Mesendoderm (in vitro differentiated cells): ENCODE measurements around the gene CIDEC.

Experiments used
- DNase-seq: peaks from one replicate; pipeline ENCODE4 v3.0.0; 2013
- H2AK5ac ChIP-seq: 2 replicates; pipeline ENCODE4 v1.6.1; 2013; ENCODE audit warnings: low read length, inconsistent platforms
- H2BK120ac ChIP-seq: 2 replicates; pipeline ENCODE4 v1.6.1; 2013; ENCODE audit warnings: low read depth, mild to moderate bottlenecking, low read length, moderate library complexity, mixed read lengths
- H2BK15ac ChIP-seq: replicated peaks from 2 replicates; pipeline ENCODE4 v1.6.1; 2013; ENCODE audit warnings: low read depth, mild to moderate bottlenecking, moderate library complexity
- H2BK5ac ChIP-seq: 2 replicates; pipeline ENCODE4 v1.6.1; 2013; ENCODE audit warnings: low read length, inconsistent platforms
- H3K18ac ChIP-seq: 2 replicates; pipeline ENCODE4 v1.6.1; 2013; ENCODE audit warnings: mild to moderate bottlenecking, low read length, mixed read lengths
- H3K23ac ChIP-seq: one replicate; pipeline ENCODE4 v1.6.1; 2013; ENCODE audit warnings: low read length
- H3K27ac ChIP-seq: 2 replicates; pipeline ENCODE4 v1.5.1; 2013; ENCODE audit warnings: low read depth, mild to moderate bottlenecking, inconsistent platforms, low read length, moderate library complexity
- H3K27me3 ChIP-seq: 2 replicates; pipeline ENCODE4 v1.6.1; 2013; ENCODE audit warnings: low read length, control low read depth, mild to moderate bottlenecking, inconsistent platforms; ENCODE audit not compliant: insufficient read depth, poor library complexity
- H3K36me3 ChIP-seq: 2 replicates; pipeline ENCODE4 v1.6.1; 2013; ENCODE audit warnings: low read length, inconsistent platforms; ENCODE audit not compliant: control insufficient read depth, insufficient read depth
- H3K4ac ChIP-seq: one replicate; pipeline ENCODE4 v1.6.1; 2013; ENCODE audit warnings: low read depth, mild to moderate bottlenecking, low read length, moderate library complexity
- H3K4me1 ChIP-seq: 2 replicates; pipeline ENCODE4 v1.6.1; 2013; ENCODE audit warnings: low read depth, low read length, inconsistent platforms; ENCODE audit not compliant: control insufficient read depth
- H3K4me2 ChIP-seq: 2 replicates; pipeline ENCODE4 v1.6.1; 2013; ENCODE audit warnings: low read length
- H3K4me3 ChIP-seq: 2 replicates; pipeline ENCODE4 v1.5.1; 2013; ENCODE audit warnings: mild to moderate bottlenecking, low read length
- H3K56ac ChIP-seq: one replicate; pipeline ENCODE4 v1.6.1; 2013; ENCODE audit warnings: low read length
- H3K79me1 ChIP-seq: 2 replicates; pipeline ENCODE4 v1.6.1; 2013; ENCODE audit warnings: low read length, inconsistent platforms
- H3K79me2 ChIP-seq: 2 replicates; pipeline ENCODE4 v1.6.1; 2013; ENCODE audit warnings: mild to moderate bottlenecking, low read length; ENCODE audit not compliant: control insufficient read depth, insufficient read depth
- H3K9ac ChIP-seq: 2 replicates; pipeline ENCODE4 v1.6.1; 2013; ENCODE audit warnings: low read length, inconsistent platforms
- H4K5ac ChIP-seq: one replicate; pipeline ENCODE4 v1.6.1; 2013; ENCODE audit warnings: low read length
- H4K8ac ChIP-seq: one replicate; pipeline ENCODE4 v1.6.1; 2013; ENCODE audit warnings: low read depth, mild to moderate bottlenecking, control low read depth, low read length, moderate library complexity
- WGBS: extraction: QIAGEN DNeasy Blood & Tissue Kit; methylation state at CpG from one replicate; pipeline ENCODE4 v1.1.7; 2013; ENCODE audit warnings: low lambda C conversion rate, missing lambda C conversion rate; ENCODE audit not compliant: insufficient coverage; ENCODE audit errors: extremely low coverage; 5-methylcytosine and 5-hydroxymethylcytosine counted together

CIDEC gene

DNA sequence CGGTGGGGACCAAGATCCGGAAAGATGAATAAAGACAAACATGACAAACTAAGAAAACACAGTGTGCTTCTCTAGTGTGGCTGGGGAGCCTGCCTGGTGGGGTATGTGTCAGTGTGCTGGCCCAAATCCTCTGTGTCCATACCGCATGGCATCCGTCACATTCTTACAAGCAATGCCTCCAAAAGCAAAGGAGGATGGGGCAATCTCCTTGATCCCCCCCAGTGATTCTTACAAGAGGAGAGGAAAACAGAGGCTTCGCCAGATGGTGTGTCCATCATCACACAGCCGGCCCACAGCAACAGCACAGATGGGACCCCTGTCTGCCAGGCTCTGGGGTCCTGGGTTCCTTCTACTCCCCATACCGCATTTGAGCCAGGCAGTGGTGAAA lies 36.3 kb upstream of the CIDEC start:
- no CpG with 5 or more reads among the region's 7 CpGs for WGBS
- DNase-seq, result peak; percentile 37
- no peak overlapping the region for H3K4me3 ChIP-seq
- H3K79me2 ChIP-seq, result no peaks in the 10 kb centered on the region
- H3K56ac ChIP-seq, result peak overlapping the region; percentile 98
- no peaks in the 10 kb centered on the region for H3K36me3 ChIP-seq
- no peaks in the 10 kb centered on the region for H3K79me1 ChIP-seq
- peak overlapping the region; percentile 5 for H3K4ac ChIP-seq
- no peak overlapping the region for H2BK15ac ChIP-seq
- H3K9ac ChIP-seq, result peak overlapping the region; percentile 46
- H3K18ac ChIP-seq, result peak overlapping the region; percentile 77
- peaks cover 3% of the 10 kb centered on the region for H3K4me1 ChIP-seq
- no peak overlapping the region for H2AK5ac ChIP-seq
- no peaks in the 10 kb centered on the region for H3K27me3 ChIP-seq
- no peak overlapping the region for H3K23ac ChIP-seq
- H4K8ac ChIP-seq, result no peak overlapping the region
- H2BK120ac ChIP-seq, result no peak overlapping the region
- H4K5ac ChIP-seq, result no peak overlapping the region
- H2BK5ac ChIP-seq, result no peak overlapping the region
- H3K27ac ChIP-seq, result no peak overlapping the region
- peak overlapping the region; percentile 4 for H3K4me2 ChIP-seq

DNA sequence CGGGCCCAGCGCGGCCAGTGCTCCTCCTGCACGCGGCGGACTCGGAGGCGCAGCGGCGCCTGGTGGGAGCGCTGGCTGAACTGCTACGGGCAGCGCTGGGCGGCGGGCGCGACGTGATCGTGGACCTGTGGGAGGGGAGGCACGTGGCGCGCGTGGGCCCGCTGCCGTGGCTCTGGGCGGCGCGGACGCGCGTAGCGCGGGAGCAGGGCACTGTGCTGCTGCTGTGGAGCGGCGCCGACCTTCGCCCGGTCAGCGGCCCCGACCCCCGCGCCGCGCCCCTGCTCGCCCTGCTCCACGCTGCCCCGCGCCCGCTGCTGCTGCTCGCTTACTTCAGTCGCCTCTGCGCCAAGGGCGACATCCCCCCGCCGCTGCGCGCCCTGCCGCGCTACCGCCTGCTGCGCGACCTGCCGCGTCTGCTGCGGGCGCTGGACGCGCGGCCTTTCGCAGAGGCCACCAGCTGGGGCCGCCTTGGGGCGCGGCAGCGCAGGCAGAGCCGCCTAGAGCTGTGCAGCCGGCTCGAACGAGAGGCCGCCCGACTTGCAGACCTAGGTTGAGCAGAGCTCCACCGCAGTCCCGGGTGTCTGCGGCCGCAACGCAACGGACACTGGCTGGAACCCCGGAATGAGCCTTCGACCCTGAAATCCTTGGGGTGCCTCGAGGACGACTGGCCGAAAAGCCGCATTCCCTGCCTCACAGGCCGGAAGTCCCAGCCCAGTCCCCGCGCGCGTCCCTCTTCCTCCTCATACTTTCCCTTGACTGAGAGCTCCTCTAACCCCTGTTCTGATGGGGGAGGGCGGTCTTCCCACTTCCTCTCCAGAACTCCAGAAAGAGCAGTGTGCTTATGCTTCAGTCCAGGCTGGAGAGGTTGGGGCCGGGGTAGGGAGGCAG lies 35.4 kb upstream of the CIDEC start:
- no peaks in the 10 kb centered on the region for H3K36me3 ChIP-seq
- H2BK15ac ChIP-seq, result no peak overlapping the region
- peak overlapping the region; percentile 16 for H3K27ac ChIP-seq
- H4K8ac ChIP-seq, result peak overlapping the region; percentile 83
- H3K79me2 ChIP-seq, result no peaks in the 10 kb centered on the region
- no peak overlapping the region for H4K5ac ChIP-seq
- H3K79me1 ChIP-seq, result no peaks in the 10 kb centered on the region
- H3K4ac ChIP-seq, result peak overlapping the region; percentile 40
- peak; percentile 81 for DNase-seq
- H3K4me2 ChIP-seq, result peak overlapping the region; percentile 87
- peak overlapping the region; percentile 100 for H3K23ac ChIP-seq
- H2AK5ac ChIP-seq, result no peak overlapping the region
- peaks cover 3% of the 10 kb centered on the region for H3K4me1 ChIP-seq
- no CpG with 5 or more reads among the region's 99 CpGs for WGBS
- no peak overlapping the region for H2BK120ac ChIP-seq
- peak overlapping the region; percentile 94 for H3K9ac ChIP-seq
- H3K4me3 ChIP-seq, result peak overlapping the region; percentile 36
- H3K27me3 ChIP-seq, result no peaks in the 10 kb centered on the region
- H3K18ac ChIP-seq, result peak overlapping the region; percentile 77
- H2BK5ac ChIP-seq, result peak overlapping the region; percentile 17
- H3K56ac ChIP-seq, result peak overlapping the region; percentile 98

DNA sequence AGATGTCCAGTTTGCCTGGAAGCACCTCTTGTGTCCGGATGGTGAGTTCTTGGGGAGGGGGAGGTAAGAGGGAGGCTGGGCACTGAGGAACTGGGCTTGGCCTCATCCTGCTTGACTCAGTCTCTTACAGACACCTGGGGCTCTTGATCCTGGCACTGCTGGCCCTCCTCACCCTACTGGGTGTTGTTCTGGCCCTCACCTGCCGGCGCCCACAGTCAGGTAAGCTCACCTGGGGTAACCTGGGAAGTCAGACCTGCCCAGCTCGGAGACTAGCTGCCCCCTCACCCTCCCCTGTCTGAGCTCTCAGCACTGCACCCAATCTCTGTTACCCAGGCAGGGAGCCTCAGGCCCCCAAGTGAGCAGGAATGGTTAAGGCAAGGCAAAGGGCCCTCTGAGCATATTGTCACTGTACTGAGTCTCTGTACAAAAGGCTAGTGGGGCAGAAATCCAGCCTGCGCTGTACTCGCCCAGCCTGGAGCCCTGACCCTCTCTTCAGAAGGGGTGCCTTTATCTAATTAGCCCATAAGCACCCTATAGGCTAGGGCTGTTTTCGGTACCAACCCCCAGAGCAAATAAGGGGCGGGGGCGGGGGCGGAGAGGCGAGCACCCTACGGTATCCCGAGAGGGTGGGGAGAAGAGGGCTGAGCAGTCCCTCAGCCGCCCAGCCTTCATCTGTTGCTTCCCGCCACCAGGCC lies 34.7 kb upstream of the CIDEC start:
- no peak overlapping the region for H3K18ac ChIP-seq
- H2BK15ac ChIP-seq, result no peak overlapping the region
- no peaks in the 10 kb centered on the region for H3K79me2 ChIP-seq
- H3K79me1 ChIP-seq, result no peaks in the 10 kb centered on the region
- no peak overlapping the region for H2BK120ac ChIP-seq
- no peak for DNase-seq
- H3K4ac ChIP-seq, result no peak overlapping the region
- H4K8ac ChIP-seq, result no peak overlapping the region
- H3K4me1 ChIP-seq, result peaks cover 3% of the 10 kb centered on the region
- no peaks in the 10 kb centered on the region for H3K27me3 ChIP-seq
- no peak overlapping the region for H3K23ac ChIP-seq
- peak overlapping the region; percentile 94 for H3K9ac ChIP-seq
- H4K5ac ChIP-seq, result no peak overlapping the region
- H3K4me3 ChIP-seq, result no peak overlapping the region
- no peak overlapping the region for H2BK5ac ChIP-seq
- no peak overlapping the region for H3K27ac ChIP-seq
- no peak overlapping the region for H2AK5ac ChIP-seq
- H3K56ac ChIP-seq, result peak overlapping the region; percentile 98
- no peaks in the 10 kb centered on the region for H3K36me3 ChIP-seq
- H3K4me2 ChIP-seq, result peak overlapping the region; percentile 87
- WGBS, result no CpG with 5 or more reads among the region's 15 CpGs

DNA sequence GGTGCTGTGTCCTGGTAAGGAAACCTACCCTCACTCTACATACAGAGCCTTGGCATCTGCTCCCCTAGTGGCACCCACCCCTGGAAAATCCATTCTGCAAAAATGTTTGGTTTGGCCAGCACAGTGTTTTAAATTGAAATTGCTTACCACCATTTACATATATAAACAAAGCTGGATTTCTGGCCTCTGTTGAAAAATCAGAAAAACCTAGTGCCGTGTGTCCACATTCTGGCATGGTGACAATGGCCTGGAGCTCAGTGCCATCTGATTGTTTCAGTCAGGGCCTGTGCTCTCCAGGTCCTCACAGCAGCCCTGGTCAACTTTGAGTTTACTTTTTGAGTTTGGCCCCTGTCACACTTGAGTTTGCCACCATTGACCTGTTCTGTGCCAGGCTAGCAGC lies 34.0 kb upstream of the CIDEC start:
- H3K56ac ChIP-seq, result no peak overlapping the region
- no peak overlapping the region for H3K27ac ChIP-seq
- DNase-seq, result no peak
- H3K4me1 ChIP-seq, result peaks cover 3% of the 10 kb centered on the region
- no peak overlapping the region for H3K9ac ChIP-seq
- H3K79me1 ChIP-seq, result no peaks in the 10 kb centered on the region
- H3K4me3 ChIP-seq, result no peak overlapping the region
- H3K18ac ChIP-seq, result no peak overlapping the region
- H2BK120ac ChIP-seq, result no peak overlapping the region
- H4K8ac ChIP-seq, result no peak overlapping the region
- H3K27me3 ChIP-seq, result no peaks in the 10 kb centered on the region
- WGBS, result no CpG with 5 or more reads among the region's 1 CpG
- H4K5ac ChIP-seq, result no peak overlapping the region
- no peaks in the 10 kb centered on the region for H3K36me3 ChIP-seq
- H3K23ac ChIP-seq, result no peak overlapping the region
- no peak overlapping the region for H3K4me2 ChIP-seq
- H2BK5ac ChIP-seq, result no peak overlapping the region
- no peak overlapping the region for H2AK5ac ChIP-seq
- no peaks in the 10 kb centered on the region for H3K79me2 ChIP-seq
- no peak overlapping the region for H3K4ac ChIP-seq
- H2BK15ac ChIP-seq, result no peak overlapping the region

DNA sequence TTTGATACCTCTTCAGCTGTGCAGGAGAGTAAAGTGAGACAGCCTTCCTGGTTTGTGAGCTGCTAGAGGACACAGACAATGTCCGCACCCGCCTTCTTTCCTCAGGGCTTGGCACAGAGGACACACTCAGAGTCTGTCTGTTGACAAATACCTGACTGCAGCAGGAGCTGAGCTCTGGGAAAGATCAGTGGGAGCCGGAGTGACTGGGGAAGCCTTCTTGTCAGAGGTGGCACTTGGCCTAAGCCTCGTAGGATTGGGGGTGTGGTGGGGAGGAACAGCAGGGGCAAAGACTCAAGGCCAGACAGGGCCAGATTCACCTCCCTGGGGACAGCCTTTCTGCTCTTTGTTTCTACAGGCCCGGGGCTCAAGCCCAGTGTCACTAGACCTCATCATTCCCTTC lies 33.5 kb upstream of the CIDEC start:
- Histone ChIP-seq H3K4me1 (peaks cover 3% of the 10 kb centered on the region), H3K4me2 (no peak overlapping the region), H3K56ac (no peak overlapping the region), H4K5ac (no peak overlapping the region), H3K79me1 (no peaks in the 10 kb centered on the region), H2BK15ac (no peak overlapping the region), H3K4me3 (no peak overlapping the region), H2BK5ac (no peak overlapping the region), H2AK5ac (no peak overlapping the region), H3K23ac (no peak overlapping the region), H3K9ac (no peak overlapping the region), H3K27me3 (no peaks in the 10 kb centered on the region), H3K18ac (no peak overlapping the region), H4K8ac (no peak overlapping the region), H3K79me2 (no peaks in the 10 kb centered on the region), H2BK120ac (no peak overlapping the region), H3K27ac (no peak overlapping the region), H3K36me3 (no peaks in the 10 kb centered on the region), H3K4ac (no peak overlapping the region)
- WGBS, result no CpG with 5 or more reads among the region's 5 CpGs
- DNase-seq, result no peak
